ENCODE data around the gene SMAD3. TPM values are rescaled to one million over a fixed set of nuclear protein-coding genes. Genes with fewer than 3 reads are reported as not detected.

SMAD3 gene
- polyA plus RNA-seq, 1 donor from 2014 or later: 1.0 TPM

- Histone ChIP-seq H3K9me2 (ENCODE audit: insufficient read depth, low read length) (no peaks in the 10 kb centered on the region), H3K4me3 (ENCODE audit: low read length) (no peak overlapping the region), H3K27me3 (ENCODE audit: insufficient read depth, low read depth, low read length) (no peaks in the 10 kb centered on the region), H3F3A (ENCODE audit: insufficient read depth, low read length, poor library complexity, severe bottlenecking) (no peaks in the 10 kb centered on the region), H3K9me3 (ENCODE audit: low read length) (no peaks in the 10 kb centered on the region), H3K79me2 (replicated peaks; ENCODE audit: insufficient read depth, low read length) (no peaks in the 10 kb centered on the region), H2AFZ (ENCODE audit: low read depth, low read length) (no peak overlapping the region), H3K36me3 (ENCODE audit: insufficient read depth, low read length) (no peaks in the 10 kb centered on the region), H4K20me1 (ENCODE audit: insufficient read depth) (no peaks in the 10 kb centered on the region), H3K9ac (ENCODE audit: low read length) (no peak overlapping the region), H3K4me2 (ENCODE audit: low read length) (no peak overlapping the region), H3K27ac (ENCODE audit: low read length) (no peak overlapping the region)
- TF ChIP-seq EP300 (conservative IDR thresholded peaks at IDR 0.05; ENCODE audit: poor library complexity, severe bottlenecking): no peak
- TF ChIP-seq MXI1 (conservative IDR thresholded peaks at IDR 0.05; ENCODE audit: poor library complexity, severe bottlenecking): no peak
- TF ChIP-seq EZH2 (IDR thresholded peaks at IDR 0.05; ENCODE audit: borderline replicate concordance, insufficient read depth, low read length, poor library complexity, severe bottlenecking): no peak
- no peak for TF ChIP-seq SMC3 (conservative IDR thresholded peaks at IDR 0.05; ENCODE audit: poor library complexity)
- TF ChIP-seq POLR2AphosphoS5 (IDR thresholded peaks at IDR 0.05): no peak
- no peak for TF ChIP-seq CTCF (IDR thresholded peaks at IDR 0.05; ENCODE audit: poor library complexity, severe bottlenecking)
- TF ChIP-seq RAD21 (conservative IDR thresholded peaks at IDR 0.05): no peak
- TF ChIP-seq REST (IDR thresholded peaks at IDR 0.05; ENCODE audit: borderline replicate concordance): no peak
- no peak for TF ChIP-seq TAF1 (IDR thresholded peaks at IDR 0.05; ENCODE audit: low read depth)
Observed at GRCh38 chr15:67181221-67181639, 115.8 kb downstream of the SMAD3 start.

GRCh38 chr15:67183443-67184169 lies 118.2 kb downstream of the SMAD3 start:
- Histone ChIP-seq H3K4me3 (ENCODE audit: low read length) (no peak overlapping the region), H4K20me1 (ENCODE audit: insufficient read depth) (no peaks in the 10 kb centered on the region), H3K79me2 (replicated peaks; ENCODE audit: insufficient read depth, low read length) (no peaks in the 10 kb centered on the region), H2AFZ (ENCODE audit: low read depth, low read length) (no peak overlapping the region), H3F3A (ENCODE audit: insufficient read depth, low read length, poor library complexity, severe bottlenecking) (no peaks in the 10 kb centered on the region), H3K27me3 (ENCODE audit: insufficient read depth, low read depth, low read length) (no peaks in the 10 kb centered on the region), H3K27ac (ENCODE audit: low read length) (no peak overlapping the region), H3K9me2 (ENCODE audit: insufficient read depth, low read length) (no peaks in the 10 kb centered on the region), H3K9me3 (ENCODE audit: low read length) (no peaks in the 10 kb centered on the region), H3K4me2 (ENCODE audit: low read length) (no peak overlapping the region), H3K9ac (ENCODE audit: low read length) (no peak overlapping the region), H3K36me3 (ENCODE audit: insufficient read depth, low read length) (no peaks in the 10 kb centered on the region)
- no peak for TF ChIP-seq RAD21 (conservative IDR thresholded peaks at IDR 0.05)
- TF ChIP-seq REST (IDR thresholded peaks at IDR 0.05; ENCODE audit: borderline replicate concordance): no peak
- TF ChIP-seq TAF1 (IDR thresholded peaks at IDR 0.05; ENCODE audit: low read depth): no peak
- TF ChIP-seq POLR2AphosphoS5 (IDR thresholded peaks at IDR 0.05): no peak
- TF ChIP-seq EP300 (conservative IDR thresholded peaks at IDR 0.05; ENCODE audit: poor library complexity, severe bottlenecking): no peak
- TF ChIP-seq CTCF (IDR thresholded peaks at IDR 0.05; ENCODE audit: poor library complexity, severe bottlenecking): no peak
- TF ChIP-seq SMC3 (conservative IDR thresholded peaks at IDR 0.05; ENCODE audit: poor library complexity): no peak
- TF ChIP-seq MXI1 (conservative IDR thresholded peaks at IDR 0.05; ENCODE audit: poor library complexity, severe bottlenecking): no peak
- no peak for TF ChIP-seq EZH2 (IDR thresholded peaks at IDR 0.05; ENCODE audit: borderline replicate concordance, insufficient read depth, low read length, poor library complexity, severe bottlenecking)

Data from neural cell (in vitro differentiated cells).